Islet of Langerhans (tissue), 1 donor: Measurements from ENCODE around the gene MAP3K12.
"Not testable (repeated sequence)": the region's sequence is repeated elsewhere in the genome, so short reads cannot be mapped to it uniquely, and the experiment has no call there.

Experiments
- FAIRE-seq: peaks from one replicate; lab custom pipeline; 2011; peaks lifted over from hg19 to GRCh38; lab: Jason Lieb, UNC

MAP3K12 gene

GRCh38 chr12:53441040-53441833 is 58.0 kb downstream of the MAP3K12 start, which contains the start of gene PRR13:
Gene PRR13 (plus strand): TSS chr12:53441734. CDS start chr12:53442715, 981 bp downstream.
- no peak for FAIRE-seq

DNA sequence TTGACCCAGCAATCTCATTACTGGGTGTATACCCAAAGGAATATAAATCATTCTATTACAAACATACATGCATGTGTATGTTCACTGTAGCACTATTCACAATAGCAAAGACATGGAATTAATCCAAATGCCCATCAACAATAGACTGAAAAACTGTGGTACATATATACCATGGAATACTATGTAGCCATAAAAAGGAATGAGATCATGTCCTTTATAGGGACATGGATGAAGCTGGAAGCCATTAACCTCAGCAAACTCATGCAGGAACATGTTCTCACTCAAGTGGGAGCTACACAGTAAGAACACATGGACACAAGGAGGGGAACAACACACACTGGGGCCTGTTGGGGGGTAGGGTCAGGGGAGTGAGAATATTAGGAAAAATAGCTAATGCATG is 59.7 kb downstream of the MAP3K12 start:
- not testable (repeated sequence) for FAIRE-seq

GRCh38 chr12:53435326-53435725 is 63.9 kb downstream of the MAP3K12 start:
- not testable (repeated sequence) for FAIRE-seq

GRCh38 chr12:53431187-53431586 is 68.1 kb downstream of the MAP3K12 start:
- no peak for FAIRE-seq

- FAIRE-seq: no peak
Observed at GRCh38 chr12:53430116-53430515, 69.1 kb downstream of the MAP3K12 start.
